Activated naive CD8-positive, alpha-beta T cell treated with anti-CD3 and anti-CD28 coated beads, Interleukin-2, amount 50 U/mL, for 16 hours (primary cell): ENCODE data around the gene NFX1.

Experiments used
- DNase-seq: peaks from one replicate; pipeline ENCODE4 v3.0.0-alpha.2; 2020; ENCODE audit warnings: low read depth, low spot score

Gene NFX1

DNA sequence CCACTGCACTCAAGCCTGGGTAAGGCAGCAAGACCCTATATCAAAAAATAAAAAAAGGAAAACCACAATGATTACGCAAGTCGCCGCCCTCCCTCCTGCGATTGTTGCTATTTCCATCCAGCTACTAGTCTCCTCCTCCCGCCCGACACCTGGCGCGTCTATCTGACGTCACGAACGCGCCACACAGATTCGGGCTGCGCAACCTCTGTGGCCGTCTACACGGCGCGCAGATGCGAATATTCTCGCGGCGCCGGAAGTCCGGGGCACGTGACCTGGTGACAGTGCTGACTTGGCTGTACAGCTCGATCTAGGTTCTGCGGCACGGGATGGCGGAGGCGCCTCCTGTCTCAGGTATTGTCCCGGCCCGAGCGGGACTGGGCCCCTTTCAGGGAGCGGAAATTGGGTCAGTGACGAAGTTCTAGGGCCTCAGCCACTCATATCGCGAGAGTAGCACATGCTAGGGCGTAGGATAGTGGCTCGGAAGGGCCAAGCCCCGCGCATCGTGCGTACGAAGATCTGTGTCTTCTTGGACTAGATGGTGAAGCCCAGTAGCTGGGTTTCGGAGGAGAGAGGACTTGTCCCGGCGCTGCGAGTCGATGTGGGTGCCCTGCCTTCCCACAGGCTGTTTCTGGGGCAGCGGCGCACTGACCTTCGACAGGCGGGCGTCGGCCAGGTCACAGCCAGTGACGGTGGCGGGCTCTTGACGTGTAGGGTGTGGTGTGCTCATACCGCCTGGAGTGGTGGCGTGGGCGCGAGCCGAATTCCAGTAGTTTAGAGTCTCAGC is at the start of gene NFX1:
TSS of gene NFX1 (plus strand) at position 270 of the 784 bp plus-strand sequence. CDS start at position 327, 57 bp downstream.
- peak; percentile 91 for DNase-seq

DNA sequence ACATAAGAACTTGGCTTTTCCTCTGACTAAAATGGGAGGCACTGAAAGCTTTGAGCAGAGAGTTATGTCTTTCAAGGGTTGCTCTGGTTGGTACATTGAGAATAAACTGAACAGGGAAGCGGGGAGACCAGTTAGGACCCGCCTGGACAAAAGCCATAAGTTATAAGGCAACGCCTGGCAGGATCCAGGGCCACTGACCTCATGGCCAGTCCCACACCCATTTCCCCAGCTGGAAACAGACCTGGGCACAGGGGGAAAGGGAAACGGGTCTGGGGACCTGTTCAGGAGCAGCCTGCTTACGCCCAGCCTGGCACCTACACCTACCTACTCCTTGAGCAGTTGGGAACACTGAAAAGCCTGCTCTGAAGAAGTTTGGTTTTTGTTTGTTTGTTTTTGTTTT is 49.0 kb upstream of the NFX1 start:
- no peak for DNase-seq

DNA sequence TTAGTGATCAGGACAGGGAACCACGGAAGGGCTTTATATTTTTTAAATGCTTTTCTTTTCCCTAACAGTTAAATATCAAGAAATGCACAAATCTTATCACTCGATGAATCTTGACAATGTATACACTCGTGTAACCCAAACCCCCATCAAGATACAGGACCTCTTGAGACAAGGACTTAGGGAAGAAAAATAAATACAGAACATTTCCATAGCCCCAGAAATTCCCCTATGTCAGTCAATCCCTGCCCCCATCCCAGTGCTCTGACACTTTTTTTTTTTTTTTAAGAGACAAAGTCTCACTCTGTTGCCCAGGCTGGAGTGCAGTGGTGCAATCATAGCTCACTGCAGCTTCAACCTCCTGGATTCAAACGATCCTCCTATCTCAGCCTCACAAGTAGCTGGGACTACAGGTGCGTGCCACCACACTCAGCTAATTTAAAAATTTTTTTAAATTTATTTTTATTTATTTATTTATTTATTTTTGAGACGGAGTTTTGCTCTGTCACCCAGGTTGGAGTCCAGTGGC is 47.6 kb upstream of the NFX1 start:
- no peak for DNase-seq

DNA sequence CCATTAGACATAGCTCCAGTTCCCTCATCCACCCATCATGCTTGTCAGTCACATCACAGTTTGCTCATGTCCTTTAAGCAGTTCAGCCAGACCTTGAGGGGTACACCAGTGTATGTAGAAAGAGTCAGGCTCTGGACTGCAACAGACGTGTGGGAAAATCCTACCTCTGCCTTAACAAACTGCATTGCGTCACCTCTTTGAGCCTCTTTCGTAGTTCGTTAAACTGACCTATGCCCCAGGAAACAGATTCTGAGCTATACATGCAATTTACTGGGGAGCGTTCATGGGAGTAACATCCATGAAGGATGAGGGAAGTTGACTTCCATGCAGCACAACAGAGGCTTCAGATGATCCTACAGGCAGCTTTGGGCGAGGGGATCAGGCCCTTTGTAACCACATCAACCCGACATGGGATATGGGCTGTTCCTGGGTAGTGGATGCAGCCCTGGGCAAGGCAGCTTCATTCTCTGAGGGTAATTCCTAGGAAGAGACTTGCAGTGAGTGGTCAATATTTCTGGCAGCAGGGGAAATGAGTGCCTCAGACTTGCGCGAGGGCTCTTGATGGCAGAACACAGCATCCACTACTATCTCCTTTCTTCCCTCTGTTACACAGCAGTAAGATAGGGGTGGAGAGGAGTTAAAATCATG is 46.1 kb upstream of the NFX1 start:
- no peak for DNase-seq

DNA sequence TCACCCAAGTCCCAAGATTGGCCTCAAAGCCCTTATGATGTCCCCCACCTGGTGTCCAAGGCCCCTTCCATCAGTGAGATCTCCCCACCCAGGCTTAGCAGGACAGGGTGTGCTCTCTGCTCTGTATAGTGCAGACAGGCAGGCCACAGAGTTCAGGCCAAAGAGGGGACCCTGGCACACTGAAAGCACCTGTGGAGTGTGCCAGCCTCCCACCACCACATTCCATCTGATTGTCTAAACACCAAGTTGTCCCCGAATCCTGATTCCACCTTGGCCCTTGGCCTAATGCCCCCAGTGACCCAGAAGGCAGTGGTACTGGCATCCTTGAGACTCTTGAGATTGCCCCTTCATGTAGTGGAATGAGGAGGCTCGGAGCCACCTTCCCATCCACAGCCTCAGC is 45.0 kb upstream of the NFX1 start:
- DNase-seq, result no peak

DNA sequence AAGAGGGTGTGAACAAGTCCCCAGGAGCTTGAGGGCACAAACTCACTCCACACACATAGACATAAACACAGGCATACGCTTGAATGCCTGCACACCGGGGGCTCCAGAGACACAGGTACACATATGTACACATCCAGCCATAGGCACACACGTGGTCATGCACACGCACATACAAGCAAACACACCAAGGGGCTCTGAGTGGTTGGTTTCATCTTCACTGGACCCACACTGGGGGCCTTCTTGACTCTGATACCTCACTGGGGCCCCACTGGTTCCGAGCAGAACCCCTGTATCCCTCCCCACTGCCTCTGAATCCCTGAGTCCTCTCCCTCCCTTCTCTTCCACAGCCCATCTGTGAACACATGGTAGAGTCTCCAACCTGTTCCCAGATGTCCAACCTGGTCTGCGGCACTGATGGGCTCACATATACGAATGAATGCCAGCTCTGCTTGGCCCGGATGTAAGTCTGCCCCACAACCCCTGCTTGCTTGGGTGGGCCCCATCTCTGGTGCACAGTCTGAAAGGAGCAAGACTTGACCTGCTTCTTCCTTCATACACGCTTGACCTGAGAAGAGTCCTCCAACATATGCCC is 44.0 kb upstream of the NFX1 start:
- no peak for DNase-seq

DNA sequence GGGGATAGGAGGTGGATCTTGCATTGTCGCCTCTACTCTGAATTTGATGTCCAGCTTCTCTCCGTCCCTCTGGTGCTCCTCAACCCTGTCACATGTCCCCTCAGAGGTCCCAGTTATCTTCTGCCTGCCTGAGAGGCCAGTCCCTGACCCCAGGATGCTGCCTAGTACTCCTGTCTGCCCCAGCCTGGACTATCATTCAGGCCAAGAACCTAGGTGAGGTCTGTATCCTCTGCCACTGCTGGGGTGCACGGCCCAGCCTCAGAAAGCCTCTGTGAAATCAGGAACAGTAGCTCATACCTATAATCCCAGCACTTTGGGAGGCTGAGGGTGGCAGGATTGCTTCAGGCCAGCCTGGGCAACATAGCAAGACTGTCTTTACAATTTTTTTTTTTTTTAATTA is 41.7 kb upstream of the NFX1 start:
- DNase-seq, result no peak

DNA sequence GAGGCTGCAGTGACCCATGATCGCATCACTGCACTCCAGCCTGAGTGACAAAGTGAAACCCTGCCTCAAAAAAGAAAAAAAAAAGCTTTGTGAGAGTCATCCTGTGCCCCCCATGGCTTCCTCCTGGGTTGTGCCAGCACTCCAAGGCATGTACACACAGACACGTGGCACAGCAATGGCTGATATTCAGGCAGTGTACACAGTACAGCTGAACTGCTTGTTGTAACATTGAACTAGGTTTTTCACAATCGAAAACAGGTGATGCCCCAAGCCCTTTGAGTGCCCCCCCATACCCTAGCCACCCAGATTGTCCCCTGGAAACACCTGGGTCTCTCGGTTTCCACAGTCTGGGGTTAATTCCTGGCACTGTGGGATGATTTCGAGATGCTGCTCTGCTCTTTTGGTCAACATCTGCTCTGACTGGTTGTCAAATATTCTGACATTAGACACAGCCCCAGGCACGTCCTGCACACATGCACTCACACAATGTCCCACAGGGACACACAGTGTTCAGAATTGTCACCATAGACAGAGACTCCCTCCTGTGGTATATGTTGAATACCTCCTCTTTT is 41.1 kb upstream of the NFX1 start:
- no peak for DNase-seq

DNA sequence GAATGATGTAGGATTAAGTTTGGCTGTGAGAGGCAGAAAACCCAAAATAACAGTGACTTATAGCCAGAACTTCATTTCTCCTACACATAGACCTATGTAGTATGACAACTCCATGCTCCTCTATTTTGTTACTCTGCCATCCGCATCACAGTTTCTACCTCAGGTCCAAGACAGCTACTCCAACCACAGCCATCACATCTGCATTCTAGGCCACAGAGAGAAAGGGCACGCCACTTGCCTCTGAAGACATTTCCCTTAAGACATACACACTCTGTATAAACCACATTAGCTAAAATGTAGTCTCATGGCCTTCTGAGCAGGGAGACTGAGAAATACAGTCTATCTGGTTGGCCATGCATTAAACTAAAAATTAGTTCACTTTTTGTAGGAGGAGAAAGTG is 40.3 kb upstream of the NFX1 start:
- no peak for DNase-seq

DNA sequence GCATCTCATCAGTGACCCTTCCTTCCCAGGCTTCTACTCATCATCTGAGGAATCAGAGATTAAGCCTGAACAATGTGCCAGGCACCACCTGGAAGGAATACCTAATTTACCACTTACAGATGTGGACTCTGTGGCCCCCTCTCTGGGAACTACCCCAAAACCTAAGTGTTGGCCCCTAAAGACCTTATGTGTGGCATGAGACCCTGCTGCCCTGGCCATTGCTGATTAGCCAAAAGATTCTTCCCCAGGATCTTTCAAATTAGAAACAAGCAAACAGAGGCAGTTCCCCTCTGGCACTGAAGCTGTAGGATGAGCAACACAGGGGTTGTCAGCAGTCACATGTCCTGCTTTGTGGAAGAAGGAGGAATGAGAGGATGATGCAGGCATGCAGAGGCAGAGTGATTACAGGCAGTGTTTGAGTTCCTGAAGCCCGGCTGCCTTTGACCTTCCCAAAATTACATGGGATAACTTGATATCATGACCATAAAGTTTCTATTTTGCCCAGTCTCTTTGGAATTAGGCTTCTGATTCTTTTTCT is 39.8 kb upstream of the NFX1 start:
- DNase-seq, result no peak

DNA sequence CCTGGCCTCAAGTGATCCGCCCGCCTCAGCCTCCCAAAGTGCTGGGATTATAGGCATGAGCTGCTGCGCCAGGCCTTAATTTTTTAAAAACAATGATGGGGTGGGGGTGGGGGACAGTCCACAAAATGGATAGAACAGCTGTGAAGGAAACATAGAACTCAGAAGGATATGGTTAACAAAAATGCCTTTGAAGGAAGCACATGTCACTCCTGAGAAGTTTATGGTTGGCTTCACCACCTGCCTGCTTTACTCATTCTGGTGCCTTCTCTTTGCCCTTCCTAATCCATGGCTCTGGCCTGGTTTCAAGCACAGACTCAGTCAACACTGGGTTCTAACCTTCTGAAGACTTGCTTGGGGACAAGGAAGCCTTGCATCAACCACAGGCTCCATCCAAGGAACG is 36.1 kb upstream of the NFX1 start:
- DNase-seq, result no peak

DNA sequence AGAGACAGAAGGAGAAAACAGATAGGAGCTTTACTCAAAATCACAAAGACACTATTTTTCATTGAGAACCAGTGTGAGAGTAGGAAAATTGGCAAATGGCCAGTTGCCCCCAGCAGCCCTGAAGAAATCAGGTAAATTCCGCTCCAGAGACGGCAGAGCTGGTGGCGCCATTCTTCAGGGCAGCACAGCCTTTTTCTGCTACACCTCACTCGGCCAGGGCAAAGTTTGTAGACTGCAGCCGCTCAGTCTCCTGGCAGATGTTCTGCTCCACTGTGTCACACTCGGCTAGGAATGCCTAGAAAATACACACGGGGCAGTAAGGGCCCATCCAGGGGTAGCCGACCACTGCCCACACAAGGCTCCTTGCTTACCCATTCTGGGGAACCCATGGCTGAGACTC is 35.3 kb upstream of the NFX1 start:
- no peak for DNase-seq

DNA sequence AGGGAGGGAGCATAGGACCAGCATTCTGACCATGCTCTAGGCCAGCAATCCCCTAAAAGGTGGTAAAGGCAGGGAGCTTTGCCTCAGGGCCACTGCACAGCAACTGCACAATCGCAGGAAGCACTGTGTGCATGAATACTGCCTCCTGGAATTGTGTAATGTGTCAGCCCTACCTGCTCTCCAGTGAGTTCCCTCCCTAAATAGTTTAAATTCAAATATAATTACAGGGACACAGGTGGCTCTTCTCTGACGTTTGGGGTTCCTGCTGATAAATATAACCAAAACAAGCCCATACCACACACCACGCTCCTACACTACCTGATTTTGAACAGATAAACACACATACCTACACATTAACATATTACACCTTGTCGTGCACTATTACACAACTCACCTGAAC is 34.8 kb upstream of the NFX1 start:
- no peak for DNase-seq

DNA sequence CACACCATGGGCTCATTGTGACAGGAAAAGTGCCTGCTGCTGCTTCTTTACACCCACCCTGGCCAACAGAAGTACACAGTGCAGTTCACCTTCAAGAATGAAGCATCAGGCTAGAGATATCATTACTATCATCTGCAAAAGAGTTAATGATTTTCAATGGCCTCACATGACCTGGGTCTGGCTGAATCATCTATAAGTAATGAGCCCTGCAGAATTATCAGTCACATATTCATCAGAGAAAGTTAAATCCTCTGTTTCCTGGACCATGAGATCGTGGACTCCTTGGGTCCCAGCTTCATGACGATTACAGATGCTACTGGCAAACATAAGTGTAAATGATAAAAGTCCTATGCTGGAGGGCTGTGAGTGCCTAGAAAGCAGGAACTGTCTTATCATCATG is 34.1 kb upstream of the NFX1 start:
- DNase-seq, result no peak

DNA sequence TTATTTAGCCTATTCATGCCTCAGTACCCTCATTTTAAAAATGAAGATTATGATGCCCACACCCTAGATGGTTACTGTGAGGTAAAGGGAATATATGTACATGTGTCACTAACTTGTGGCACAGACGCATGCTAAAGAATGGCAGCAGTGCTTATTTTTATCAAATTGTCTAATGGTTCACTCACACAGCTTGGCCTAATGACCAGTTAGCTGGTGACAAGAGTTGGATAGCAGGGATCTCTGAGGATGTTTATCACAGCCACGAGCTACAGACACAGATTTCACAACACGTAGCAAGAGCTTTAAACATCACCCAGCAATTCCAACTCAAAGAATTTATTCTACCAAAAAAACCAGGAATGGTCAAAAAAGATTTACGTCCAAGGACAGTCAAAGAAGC is 33.0 kb upstream of the NFX1 start:
- DNase-seq, result no peak

DNA sequence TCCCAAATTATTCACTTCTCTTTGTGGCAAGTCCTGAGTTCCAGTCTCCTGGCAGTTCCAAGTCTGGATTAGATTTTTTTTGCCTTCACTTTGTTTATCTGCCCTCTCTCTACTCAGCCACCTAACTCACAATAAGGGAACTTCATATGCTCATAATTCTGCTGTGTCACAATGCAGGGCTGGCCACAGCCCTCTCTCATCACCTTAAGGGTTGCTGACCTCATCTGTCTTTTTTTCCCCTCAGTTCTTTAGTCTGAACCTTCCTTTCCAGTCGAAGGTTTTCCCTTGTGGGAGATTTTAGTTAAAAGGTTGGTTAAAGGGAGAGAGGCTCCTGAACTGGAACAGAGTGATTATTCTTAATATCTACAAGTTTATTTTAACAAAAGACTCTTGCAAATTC is 29.9 kb upstream of the NFX1 start:
- DNase-seq, result no peak

DNA sequence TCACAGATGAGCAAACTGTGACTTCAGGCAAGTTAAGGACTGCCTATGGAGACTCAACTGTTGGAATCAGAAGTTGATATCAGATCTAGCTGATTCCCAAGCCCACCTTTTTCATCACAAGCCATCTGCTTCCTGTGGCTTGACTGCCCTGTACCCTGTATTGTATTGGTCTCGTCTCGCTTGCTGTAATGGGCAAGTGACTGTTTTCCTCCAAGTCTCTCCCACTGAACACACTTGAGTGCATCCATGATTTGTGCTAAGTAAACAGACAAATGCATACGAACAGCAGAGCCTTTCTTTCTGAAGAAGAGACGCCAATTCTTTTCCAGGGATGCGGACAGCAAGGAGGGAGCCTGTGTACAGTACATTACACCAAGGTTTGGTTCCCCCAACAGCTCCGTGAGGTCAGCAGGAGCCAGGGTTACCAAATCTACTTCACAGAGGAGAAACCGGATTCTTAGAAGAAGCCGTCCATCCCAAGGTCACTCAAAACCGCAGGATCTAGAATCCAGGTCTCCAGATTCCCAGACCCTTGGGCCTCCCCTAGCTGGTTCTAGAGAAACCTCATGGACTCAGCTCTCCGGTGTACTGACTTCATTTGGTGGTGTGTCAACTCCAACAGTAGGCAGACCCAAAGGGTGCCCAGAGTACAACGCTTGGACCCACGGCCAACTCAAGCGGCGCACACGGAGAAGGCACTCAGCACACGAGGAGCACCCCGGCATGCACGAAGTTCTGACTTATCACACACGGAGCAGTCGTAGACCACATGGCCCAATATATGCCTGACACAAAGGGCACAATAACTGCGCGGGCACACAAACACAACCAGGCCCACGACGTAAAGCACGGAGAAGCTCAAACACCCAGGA is 26.9 kb upstream of the NFX1 start:
- DNase-seq, result no peak

DNA sequence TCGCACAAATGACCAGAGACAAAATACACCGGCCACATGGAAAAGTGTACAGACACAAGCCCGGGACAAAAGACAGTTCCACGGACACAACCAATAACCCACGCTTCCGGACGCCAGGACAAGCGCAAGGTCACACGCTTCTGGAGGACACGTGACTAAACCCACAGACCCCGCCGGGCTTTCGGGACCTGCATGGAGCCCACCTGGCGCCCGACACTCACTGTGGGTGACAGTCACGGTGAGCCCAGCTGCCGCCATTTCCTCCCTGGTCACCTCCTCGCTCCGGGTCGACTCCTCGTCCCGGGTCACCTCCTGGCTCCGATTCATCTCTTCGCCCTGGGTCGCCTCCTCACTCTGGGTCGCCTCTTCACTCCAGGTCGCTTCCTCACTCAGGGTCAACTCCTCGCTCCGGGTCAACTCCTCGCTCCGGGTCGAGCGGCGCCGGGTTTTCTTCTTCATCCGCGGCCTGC is 26.3 kb upstream of the NFX1 start:
- DNase-seq, result no peak

DNA sequence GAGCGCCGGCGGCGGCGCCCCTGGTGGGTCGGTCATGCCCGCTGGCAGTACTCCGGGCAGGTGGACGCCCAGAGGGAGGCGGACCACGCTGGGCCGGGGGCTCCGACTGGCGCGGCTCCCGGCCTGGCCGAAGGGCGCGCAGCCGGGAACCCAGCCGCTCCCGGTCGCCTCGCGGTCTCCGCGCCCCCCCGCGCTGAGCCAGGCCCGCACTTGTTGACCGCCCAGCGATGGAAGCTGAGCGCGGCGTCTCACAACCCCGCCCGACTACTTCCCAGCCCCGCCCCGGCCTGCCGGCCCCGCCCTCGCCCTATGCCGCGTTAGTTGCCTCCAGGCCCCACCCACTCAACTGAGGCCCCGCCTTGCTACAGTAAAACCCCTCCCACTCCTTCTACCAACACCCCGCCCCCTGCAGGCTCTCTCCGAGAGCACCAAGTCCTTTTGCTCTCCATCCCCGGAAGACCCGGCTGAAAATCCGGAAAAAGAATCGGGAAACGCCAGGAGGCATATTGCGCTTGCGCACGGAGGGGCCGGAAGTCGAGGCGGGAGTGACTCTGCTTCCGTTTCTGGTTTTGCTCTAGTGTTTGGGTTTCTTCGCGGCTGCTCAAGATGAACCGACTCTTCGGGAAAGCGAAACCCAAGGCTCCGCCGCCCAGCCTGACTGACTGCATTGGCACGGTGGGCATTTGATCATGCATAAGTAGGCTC is 25.7 kb upstream of the NFX1 start, which contains the start of the genes BAG1 and CHMP5:
TSS of gene BAG1 (minus strand) at position 236 of the 705 bp plus-strand sequence.
TSS of gene CHMP5 (plus strand) at position 577 of the 705 bp plus-strand sequence. CDS start at position 607, 30 bp downstream.
- DNase-seq, result peak; percentile 100

DNA sequence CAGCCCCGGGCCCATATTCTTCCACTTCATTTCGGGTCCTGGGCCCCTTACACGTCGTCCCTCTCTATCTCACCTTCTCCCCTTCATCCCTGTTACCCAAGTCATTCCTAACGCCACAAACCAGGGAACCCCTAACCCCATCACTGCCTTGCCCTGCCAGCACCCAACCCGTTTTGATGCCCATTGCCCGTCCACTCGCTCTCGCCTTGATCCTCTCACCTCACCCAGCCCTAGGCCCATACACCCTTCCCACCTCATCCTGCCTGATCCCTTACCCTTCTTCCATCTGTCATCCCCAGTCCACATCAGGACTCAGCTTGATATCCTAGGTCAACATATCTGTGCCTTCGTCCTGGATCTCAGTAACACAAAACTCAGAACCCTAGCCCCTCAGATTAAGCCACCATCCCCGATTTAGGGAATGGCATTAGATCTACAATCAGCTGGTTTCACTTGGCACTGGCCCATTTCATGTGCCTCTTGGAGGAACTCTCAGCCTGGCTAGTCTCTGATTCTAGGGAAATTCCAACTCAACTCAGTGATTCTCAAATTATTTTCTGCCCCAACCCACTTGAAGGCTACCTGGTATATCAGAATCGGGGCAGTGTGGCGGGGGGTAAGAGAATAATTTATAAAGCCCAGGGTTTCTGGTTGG is 25.0 kb upstream of the NFX1 start:
- no peak for DNase-seq
